Hematopoietic multipotent progenitor cell treated with erythropoietin and hydrocortisone succinate and interleukin-3 and kit ligand, for 8 days (in vitro differentiated cells): Measurements from ENCODE around the gene EFL1.
A peak's percentile ranks its signal among the peaks of the same experiment; 100 is the strongest.

Experiments
- DNase-seq: peaks from one replicate; pipeline ENCODE4 v3.0.0-alpha.2; 2015

Gene EFL1

DNA sequence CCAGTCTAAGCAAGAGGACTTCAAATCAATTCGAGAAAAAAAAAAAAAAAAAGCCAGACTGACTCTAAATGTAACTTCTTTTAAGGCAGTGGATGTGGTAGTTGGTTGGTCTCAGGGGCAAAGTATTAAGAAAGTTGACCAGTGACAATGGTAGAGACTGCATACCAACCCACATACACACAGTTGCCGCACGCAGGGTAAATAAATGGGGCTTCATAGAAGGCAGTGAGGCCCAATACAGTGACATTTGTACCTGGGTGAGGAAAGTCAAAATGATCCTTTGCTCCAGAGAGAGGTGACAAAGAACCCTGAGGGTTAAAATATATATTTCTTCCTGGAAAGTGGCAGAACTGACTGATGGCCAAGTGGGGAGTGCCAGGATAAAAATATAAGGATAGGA lies 116.0 kb downstream of the EFL1 start:
- DNase-seq: no peak

DNA sequence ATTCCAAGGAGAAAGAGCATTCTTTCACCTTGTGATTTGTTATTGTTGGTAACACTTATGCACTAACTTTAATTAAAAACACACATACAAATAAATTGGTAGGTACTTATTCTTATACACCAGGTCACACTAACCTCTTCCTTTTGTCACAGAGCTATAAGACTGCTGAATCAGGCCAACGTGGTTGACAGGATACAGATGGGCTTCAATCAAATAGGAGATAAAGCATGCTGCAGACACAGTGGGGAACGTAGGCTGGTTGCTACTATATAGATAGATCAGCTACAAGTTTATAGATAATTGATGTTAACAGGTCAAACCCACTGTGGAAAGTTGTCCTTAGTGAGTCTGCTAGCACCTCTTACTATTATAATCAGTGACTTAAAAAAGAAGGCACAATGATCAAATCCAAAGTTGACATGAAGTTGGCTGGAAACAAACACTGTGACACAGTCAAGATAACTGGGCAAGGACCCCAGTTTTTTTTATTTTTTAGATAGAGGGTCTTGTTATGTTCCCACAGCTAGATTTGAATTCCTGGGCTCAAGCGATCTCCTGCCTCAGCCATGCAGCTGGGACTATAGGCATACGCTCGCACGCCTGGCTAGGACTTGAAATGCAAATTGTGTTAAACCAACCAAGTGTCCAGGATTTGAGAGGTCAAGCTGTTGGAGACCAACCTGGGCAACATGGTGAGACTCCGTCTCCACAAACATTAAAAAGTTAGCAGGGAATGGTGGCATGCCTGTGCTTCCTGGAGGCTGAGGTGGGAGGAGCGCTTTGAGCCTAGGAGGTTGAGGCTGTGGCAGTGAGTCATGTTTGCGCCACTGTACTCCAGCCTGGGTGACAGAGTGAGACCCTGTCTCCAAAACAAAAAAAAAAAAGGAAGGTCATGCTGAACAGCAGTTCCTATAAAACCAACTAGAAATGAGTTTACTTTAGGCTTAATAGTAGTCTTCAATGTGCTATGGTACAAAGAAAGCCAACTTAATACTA lies 118.8 kb downstream of the EFL1 start:
- DNase-seq: peak; percentile 63

DNA sequence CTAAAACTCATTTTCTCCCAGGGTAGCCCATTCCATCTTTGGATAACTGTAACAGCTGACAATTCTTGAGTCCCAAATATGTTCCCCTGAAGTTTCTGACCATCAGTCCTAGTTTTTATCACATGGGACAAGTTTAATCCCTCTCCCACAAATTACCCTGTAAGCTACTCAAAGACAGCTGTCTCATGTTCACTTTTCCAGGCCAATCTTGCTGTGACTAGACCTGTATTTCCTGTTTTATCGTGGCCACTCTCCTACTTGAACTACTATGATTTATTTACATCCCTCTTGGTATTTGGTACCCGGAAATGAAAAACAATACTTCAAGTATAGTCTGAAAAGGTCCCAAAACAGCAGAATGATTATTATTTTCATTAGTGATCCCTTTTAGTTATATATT lies 121.6 kb downstream of the EFL1 start:
- DNase-seq: no peak

DNA sequence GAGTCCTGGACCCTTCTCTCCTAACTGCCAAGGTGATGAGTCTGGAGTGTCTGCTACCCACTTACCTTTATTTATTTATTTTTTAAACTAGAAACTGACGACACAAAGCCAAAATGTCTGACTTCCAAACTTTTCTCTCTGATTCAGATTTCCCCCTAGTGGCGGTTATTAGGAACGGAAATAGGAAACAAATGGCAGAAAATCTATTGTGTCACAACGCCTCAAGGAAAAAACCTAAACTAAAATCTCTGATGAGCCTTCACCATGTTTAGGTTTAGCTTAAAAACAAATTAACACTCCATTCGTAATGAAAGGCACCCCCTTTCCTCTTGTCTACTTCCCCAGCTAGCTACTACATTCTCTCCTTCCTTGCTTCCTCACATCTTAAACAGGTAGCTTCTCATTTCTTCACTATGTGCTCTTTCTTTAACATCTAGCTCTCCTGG lies 122.7 kb downstream of the EFL1 start:
- DNase-seq: peak; percentile 72

DNA sequence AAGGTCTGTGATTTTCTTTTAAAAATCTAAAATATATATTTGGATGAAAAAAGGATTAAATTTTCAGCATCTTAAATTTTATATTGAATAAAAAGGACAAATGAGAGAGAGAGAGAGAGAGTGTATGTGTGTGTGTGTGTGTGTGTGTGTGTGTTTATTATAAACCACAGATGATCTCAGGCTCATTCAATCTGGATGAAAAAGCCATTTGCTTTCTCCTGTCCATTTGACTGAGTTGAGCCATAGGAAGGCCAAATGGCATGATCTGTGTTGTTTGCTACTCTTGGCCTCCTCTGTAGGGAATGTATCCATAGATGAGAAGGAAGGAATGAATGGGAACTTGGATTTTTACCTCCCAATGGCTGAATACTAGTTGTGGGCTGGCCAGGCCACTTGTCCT lies 124.2 kb downstream of the EFL1 start:
- DNase-seq: no peak

DNA sequence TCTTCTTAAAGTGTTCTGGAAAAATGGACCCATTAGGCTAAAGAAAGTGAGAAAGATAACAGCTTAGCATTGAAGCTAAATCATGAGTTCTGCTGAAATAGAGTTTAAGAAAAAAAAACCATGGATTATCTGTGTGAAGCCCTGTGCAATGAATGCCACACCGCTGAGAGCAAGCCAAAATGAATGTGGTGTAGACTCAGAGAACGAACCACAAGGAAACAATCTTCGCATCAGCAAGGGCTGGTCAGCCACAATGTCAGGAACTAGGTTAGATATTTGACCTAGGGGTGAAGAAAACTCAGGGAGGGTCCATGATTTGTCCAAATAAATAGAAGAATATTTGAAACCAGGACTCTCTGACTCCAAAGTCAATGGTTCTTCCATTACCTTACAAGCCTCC lies 125.3 kb downstream of the EFL1 start:
- no peak for DNase-seq

DNA sequence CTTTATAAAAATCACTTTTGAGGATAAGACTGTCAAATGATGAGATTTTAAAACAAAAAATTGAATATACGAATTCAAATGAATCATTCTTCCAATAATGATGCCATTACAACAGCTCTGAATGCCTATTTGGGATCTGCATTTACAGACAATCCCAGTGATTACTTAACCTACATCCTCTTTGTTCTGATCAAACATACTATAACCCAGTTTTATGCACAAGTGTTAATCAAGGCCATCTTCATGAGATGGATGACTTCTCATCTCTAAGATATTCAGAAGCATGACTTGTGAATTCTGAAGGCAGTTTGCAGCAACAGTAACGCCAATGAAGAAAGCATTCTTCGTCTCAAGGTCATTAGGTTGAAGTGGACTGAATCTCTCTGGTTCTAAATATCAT lies 126.4 kb downstream of the EFL1 start:
- DNase-seq: no peak

DNA sequence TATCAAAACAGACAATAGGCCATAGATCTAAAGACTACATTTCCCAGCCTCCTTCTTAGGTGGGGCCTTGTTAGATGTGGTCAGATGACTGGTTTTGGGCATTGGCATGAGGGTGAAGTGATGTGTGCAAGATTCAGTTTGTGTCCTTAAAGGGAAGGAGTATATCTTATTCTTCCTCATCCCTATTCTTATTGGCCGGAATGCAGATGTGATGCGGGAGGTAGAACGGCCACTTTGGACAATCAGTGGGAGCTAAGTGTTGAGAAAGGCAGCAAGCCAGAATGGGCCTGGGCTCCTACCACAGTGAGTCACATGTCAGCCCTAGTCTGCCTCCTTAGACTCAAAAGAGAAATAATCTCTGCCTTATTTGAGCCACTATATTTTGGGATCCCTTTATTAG lies 126.9 kb downstream of the EFL1 start:
- no peak for DNase-seq

DNA sequence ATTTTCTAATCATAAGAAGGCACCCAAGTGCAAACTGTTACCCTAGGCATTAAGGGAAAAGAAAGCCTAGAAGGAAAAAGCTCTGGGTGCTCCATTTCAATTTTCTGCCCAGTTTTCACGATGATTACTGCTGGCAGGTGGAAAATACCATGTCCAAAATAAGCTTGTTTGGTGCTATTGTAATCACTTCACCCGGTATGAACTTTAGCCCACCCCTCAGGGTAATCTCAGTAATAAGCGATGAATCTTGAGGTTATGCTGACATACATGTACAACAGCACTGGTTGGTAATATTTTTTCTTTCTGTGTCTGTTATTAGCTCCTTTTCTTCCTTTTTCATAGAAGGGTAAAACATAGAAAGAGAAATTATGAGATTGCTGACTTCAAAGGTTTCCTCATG lies 128.1 kb downstream of the EFL1 start:
- no peak for DNase-seq

DNA sequence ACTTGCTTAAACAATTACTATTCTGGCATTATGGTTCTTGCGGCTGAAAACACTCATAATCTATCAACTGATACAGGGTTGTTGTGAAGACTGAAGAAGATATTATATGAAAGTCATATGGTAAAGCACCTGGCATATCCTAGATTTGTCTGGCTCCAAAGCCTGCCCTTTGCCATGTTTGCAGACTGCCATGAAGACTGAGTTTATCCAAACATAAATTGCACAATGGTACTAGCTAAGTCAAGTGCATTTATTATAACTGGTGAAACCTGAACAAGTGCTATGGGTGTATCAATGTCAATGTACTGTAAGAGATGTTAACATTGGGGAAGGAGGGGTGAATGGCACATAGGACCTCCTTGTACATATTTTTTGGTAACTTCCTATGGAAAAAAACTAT lies 129.3 kb downstream of the EFL1 start:
- DNase-seq: no peak

DNA sequence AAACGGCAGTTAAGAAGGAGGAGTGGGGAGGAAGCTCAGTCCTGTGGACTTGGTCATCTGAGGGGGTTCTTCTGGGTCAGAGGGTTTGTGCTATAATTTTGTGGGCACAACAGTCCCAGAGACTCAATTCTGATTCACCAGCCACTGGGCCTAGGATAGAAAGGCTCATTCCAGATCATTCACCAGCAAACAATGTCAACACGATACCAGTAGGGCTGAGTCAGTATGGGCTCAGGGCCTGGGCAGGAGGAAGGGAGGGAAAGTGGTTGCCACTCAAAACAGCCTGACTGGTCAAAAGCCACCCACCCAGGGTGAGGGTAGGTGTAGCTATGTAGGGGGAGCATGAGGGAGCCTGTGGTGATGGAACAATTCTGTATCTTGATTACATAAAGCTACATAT lies 129.8 kb downstream of the EFL1 start:
- DNase-seq: no peak

DNA sequence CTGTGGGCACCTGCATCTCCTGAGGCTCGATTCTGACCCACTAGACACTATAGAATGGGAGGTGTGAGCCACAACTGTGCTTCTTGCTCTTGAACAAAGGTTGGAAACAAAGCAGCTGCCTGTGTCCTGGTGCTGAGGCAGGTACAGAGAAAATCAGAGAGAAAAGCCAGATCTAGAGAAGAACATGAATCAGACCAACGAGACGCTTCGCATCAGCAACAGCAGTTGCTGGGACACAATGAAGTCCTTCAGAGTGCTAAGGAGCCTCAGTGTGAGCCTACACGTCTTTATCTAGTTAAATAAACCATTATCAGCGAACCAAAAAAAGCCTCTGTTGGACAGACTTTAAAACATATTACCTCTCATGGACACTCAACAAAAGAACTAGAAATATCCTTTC lies 130.4 kb downstream of the EFL1 start:
- no peak for DNase-seq

DNA sequence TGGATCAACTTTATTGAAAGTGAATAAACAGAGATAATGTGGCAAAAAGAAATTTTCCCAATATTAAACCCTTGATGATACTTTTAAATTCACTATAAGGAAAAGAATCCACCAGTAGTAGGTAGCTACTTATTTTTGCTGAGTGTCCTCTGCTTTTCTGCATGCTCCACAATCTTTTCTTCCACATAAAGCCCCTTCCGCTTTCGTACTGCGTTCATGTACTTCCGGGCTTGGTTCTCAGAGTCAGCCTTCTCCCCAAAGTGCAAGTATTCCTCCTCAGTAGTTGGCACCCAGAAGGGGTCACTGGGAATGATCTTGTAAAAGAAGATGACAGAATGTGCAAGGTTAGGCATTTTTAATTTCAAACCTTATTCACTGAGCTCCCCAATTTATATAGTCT lies 132.3 kb downstream of the EFL1 start:
- DNase-seq: no peak

DNA sequence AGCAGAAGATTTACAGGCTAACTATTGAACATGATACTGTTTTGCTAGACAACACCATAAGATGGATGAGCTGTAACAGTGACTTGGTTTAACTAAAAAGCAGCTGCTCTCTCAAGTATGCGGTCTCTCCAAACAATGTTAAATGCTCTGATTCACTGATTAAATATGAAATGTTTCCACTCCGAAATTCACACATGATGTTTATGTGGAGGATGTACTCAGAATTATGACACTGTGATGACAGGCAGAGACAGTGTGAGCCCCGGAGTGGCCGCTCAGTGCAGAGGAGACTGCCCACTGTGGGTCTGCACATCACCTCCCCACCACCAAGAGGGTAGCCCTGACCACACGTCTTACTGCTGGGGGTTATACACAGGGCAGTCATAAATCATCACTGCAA lies 132.8 kb downstream of the EFL1 start:
- DNase-seq: no peak

DNA sequence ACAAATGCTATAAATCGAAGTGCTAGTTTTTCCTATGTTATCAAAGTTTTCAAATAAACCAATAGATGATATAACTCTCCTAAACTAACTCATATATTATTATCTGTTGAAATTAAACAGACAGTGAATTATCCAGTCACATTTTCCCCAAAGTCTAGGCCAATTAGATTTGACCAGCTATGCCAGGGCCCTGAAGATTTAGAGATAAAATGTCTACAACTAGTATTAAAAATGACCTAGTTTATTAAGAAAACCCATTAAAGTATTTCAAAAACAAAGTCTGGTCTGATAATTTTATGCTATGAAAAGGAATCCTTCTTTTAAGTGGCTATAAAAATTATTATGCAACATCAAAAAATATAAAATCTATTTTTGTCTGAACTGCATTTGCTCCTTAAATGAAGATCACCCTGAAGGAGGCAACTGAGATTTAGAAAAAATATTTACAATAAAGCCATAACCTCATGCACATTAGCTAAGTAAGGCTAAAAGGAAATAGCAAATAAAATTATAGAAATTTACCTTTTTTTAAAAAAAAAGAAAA lies 133.3 kb downstream of the EFL1 start:
- no peak for DNase-seq

DNA sequence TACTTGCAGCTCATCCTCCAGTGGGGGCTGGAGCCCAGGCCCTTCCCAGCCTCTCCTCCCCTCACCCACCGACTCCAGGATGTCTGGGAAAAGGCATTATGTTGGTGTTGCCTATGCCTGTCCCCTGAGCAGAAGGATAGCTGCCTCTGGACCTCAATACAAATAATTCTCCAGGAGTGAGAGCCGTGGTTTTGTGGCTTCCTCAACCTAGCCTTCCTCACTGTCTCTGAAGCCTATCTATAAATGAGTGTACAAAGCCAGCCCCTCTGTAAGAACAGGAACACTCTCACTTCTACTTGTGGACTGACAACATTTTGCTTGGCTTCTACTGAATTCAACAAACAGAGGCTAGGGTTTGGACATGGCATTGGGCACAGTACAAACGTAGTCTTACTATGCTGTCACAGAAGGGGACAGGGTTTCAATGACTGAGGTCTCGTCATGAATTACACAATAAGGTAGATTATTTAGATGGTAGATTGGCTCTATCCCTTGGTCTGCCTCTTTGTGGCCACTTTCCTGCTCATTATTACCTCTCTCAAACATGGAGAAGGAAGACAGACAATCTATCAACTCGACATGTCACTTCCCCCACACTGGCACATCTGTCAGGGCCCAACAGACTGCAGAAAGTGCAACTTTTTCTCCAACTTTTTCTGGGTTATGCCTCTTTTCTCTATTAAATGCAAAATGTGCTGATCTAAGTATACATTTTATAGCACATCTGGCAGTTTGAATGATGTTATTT lies 134.0 kb downstream of the EFL1 start:
- DNase-seq: no peak

DNA sequence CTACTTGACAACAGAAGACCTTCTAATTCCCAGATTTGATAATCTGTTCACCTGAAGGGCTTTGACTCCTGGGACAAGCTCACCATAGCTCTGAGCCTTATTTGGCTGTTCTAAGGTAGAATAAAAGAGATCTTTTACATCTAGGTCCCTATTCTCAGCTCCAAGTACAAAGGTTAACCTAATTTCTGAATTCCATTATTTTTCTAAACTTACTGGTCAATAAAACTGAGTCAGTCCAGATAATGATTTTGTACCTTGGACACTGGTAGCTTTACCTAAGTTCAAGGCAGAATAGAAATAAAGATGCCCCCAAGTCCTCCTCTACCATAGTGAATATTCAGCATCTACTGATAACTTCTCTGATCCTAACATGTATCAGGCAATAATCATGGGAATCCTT lies 135.0 kb downstream of the EFL1 start:
- DNase-seq: no peak

DNA sequence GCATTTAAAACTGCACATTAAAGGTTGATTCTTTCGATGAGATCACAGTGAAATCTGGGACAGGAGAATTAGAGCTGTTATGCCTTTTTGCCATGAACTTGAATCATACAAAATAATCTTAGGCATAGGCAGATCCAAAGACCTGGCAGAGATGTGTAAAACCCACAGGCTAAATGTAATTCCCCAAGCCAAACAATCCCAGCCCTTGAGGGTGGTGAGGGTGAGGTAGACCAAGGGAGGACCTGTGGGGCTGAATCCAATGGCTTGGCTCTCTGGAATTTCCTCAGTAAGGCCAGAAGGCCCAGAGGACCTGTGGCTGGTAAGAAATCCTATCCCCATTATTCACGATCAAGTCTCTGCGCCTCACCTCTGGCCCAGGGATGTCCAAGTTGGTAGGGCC lies 136.2 kb downstream of the EFL1 start:
- DNase-seq: no peak

DNA sequence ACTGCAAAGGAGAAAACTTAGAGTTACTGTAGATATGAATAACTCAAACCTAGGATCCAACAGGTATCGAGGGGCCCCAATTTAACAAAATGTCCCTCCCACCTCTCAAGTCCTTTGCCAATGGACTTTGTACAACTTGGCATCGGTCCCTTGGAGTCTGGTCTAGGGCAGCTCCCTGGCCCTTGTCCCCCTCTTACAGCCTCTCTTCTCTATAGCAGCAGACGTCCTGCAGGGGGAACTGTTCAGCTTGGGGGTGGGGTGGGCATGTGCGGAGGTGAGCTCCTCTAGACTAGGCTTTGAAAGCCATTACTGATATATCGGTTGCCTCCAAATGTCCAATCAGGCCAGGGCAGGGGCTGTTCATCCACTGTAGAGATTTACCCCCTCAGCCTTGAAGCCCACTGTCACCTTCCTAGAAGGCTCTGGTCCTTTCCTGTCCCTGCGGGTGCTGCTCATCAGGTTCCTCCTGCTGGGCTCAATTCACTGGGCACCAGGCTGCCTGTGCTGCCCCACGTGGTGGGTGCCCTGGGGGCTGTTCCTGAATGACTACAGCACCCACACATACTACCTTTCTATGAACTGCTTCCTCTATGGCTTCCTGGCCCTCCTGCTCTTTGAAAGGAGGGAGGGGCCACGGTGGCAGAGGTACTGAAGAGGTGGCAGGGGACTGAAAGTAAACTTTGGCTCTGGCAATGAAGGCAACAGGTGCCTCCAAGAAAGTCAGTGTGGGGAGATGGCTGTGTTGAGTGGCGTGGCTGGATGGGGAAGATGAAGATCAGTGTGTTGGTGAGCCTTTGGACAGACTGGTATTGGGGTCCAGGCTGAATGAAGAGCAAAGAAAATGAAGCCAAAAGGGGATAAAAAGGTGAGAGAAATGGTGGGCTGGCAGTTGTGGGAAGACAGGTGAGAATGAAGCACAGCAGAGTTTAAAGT lies 137.9 kb downstream of the EFL1 start:
- no peak for DNase-seq

DNA sequence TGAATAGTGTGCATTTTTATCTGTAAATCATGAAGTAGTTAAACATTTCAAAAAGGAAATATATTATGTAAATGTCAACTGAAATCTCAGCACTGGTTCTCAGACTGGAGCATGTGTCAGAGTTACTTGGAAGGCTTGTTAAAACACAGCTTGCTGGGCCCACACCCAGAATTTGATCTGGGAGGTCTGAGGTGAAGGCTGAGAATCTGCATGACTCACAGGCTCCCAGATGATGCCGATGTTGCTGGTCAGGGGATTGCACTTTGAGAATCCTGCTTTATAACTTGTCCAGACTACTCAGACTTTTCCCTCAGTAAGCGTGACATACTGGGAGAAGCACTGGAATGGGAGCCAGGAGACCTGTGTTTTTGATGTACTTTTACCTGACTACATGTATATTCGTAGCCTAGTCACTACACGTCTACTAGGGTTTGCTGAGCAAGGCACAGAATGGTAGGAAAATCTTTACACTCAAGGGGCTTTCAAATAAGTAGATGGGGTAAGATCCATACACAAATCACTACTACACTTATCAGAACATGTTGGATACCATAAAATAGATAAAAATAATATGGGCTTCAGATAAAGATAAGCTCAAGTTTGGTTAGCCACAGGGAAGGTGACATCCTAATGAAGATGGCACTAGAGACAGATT lies 139.7 kb downstream of the EFL1 start:
- no peak for DNase-seq

DNA sequence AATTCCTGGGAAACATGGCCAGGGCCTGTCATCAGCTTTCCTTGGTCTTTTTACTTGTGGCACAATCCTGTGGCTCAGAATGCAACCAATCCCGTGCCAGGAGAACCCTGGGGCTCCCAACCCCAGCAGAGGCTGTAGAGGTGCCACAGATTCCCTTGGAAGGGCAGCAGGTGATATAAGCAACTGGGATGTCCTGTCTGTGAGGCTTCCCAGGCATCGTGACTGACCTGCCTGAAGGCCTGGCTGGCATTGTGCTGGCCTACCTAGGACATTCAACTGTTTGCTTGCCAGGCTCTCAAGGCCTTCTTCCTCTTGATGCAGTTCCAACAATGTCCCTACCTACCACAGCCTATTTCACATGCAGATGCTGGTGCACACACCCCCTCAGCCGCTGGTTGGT lies 144.5 kb downstream of the EFL1 start:
- DNase-seq: no peak

DNA sequence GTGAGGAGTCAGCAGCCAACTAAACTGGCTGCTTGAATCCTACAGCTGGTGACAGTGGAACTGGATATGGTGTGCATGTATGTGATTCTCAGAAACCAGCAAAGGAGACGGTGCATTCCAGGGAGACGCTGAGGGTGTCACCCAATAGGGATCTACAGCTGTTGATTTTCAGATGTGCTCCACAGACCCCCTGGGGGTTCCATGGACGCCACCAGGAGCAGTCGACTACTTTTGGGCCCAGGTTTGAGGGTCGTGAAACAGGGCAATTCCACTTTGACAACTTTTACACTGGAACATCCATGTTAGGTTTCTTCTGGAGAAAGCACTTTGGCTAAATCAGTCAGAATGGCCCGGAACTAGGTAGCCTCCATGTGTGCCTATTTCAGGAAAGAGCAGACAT lies 145.2 kb downstream of the EFL1 start:
- DNase-seq: no peak
